DMS153 treated with DMSO at 0.1 percent for 48 hours (cell line): ENCODE data around the gene PIGT.
A peak's percentile ranks its signal among the peaks of the same experiment; 100 is the strongest.

ENCODE experiments used
- DNase-seq: peaks from one replicate; lab custom pipeline; 2025; ENCODE audit not compliant: unreplicated experiment; lab: John Stamatoyannopoulos, UW

The PIGT gene

GRCh38 chr20:45427236-45428149, 11.6 kb downstream of the PIGT start:
- no peak for DNase-seq

- no peak for DNase-seq
These were observed 13.7 kb downstream of the PIGT start for GRCh38 chr20:45429618-45430017.

- DNase-seq = no peak
These were observed 16.4 kb downstream of the PIGT start for GRCh38 chr20:45432294-45432693.

GRCh38 chr20:45433316-45433715, 17.4 kb downstream of the PIGT start:
- no peak for DNase-seq

GRCh38 chr20:45433976-45434375, 18.0 kb downstream of the PIGT start:
- no peak for DNase-seq

- peak; percentile 59 for DNase-seq
These were observed 21.0 kb downstream of the PIGT start for GRCh38 chr20:45436732-45437485.

GRCh38 chr20:45440424-45440823, 24.5 kb downstream of the PIGT start:
- DNase-seq = no peak

GRCh38 chr20:45440891-45441685, 25.1 kb downstream of the PIGT start:
- no peak for DNase-seq

- no peak for DNase-seq
These were observed 25.8 kb downstream of the PIGT start for GRCh38 chr20:45441746-45442145.

GRCh38 chr20:45444050-45444449, 28.1 kb downstream of the PIGT start:
- DNase-seq = no peak

GRCh38 chr20:45445805-45446562, 30.0 kb downstream of the PIGT start:
- no peak for DNase-seq

- DNase-seq = peak; percentile 56
These were observed 32.3 kb downstream of the PIGT start for GRCh38 chr20:45448270-45448669.

GRCh38 chr20:45449528-45449927, 33.6 kb downstream of the PIGT start:
- no peak for DNase-seq

- DNase-seq = peak; percentile 15
These were observed 34.3 kb downstream of the PIGT start for GRCh38 chr20:45450097-45450818.

- no peak for DNase-seq
These were observed 36.3 kb downstream of the PIGT start for GRCh38 chr20:45452238-45452637.

GRCh38 chr20:45452772-45453691, 37.1 kb downstream of the PIGT start:
- no peak for DNase-seq

GRCh38 chr20:45456632-45457031, 40.7 kb downstream of the PIGT start:
- peak; percentile 62 for DNase-seq

GRCh38 chr20:45459606-45460005, 43.7 kb downstream of the PIGT start:
- no peak for DNase-seq

- no peak for DNase-seq
These were observed 45.3 kb downstream of the PIGT start for GRCh38 chr20:45461225-45461624.
